IPS-20b (cell line): ENCODE data around the gene IL17RD.

Experiments used
- H3K27ac ChIP-seq: one replicate; pipeline ENCODE4 v1.5.1; 2013; ENCODE audit warnings: low read length
- H3K27me3 ChIP-seq: 2 replicates; pipeline ENCODE4 v1.6.1; 2013; ENCODE audit warnings: mild to moderate bottlenecking, low read length, inconsistent platforms; ENCODE audit not compliant: insufficient read depth
- H3K36me3 ChIP-seq: 2 replicates; pipeline ENCODE4 v1.6.1; 2013; ENCODE audit warnings: low read depth, mild to moderate bottlenecking, inconsistent platforms, low read length, moderate library complexity; ENCODE audit not compliant: insufficient read depth
- H3K4me1 ChIP-seq: 2 replicates; pipeline ENCODE4 v1.6.1; 2013; ENCODE audit warnings: mild to moderate bottlenecking, control low read depth, inconsistent platforms, low read length, moderate library complexity; ENCODE audit not compliant: insufficient read depth
- H3K4me3 ChIP-seq: 2 replicates; pipeline ENCODE4 v1.5.1; 2013; ENCODE audit warnings: mild to moderate bottlenecking, low read length, inconsistent platforms
- H3K9ac ChIP-seq: 2 replicates; pipeline ENCODE4 v1.6.1; 2013; ENCODE audit warnings: low read depth, mild to moderate bottlenecking, inconsistent platforms, low read length, moderate library complexity
- H3K9me3 ChIP-seq: 2 replicates; pipeline ENCODE4 v1.6.1; 2013; ENCODE audit warnings: mild to moderate bottlenecking, low read depth, low read length, inconsistent platforms; ENCODE audit not compliant: insufficient read depth

IL17RD gene

GRCh38 chr3:57059411-57059810 lies 105.7 kb downstream of the IL17RD start:
- H3K4me1 ChIP-seq, result peaks cover 14% of the 10 kb centered on the region
- H3K27me3 ChIP-seq, result no peaks in the 10 kb centered on the region
- H3K4me3 ChIP-seq, result no peak overlapping the region
- no peak overlapping the region for H3K9ac ChIP-seq
- H3K9me3 ChIP-seq, result no peaks in the 10 kb centered on the region
- H3K27ac ChIP-seq, result no peak overlapping the region
- H3K36me3 ChIP-seq, result no peaks in the 10 kb centered on the region

DNA sequence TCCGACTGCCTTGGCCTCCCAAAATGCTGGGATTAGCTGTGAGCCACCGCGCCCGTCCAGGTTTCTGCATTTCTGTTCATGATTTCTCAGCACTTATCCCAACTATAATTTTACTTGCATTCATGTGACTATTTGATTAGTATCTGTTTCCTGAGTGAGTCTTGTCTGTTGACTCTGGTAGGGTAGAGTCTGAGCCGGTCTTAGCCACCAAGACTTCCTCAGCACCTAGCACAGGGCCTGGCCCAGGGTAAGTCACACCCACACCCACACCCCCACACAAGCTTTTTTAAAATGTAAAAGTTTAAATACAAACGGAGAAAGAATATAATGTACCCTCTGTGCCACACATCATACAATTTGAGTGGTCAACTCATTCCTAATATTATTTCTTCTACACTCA lies 107.8 kb downstream of the IL17RD start:
- no peak overlapping the region for H3K4me3 ChIP-seq
- no peak overlapping the region for H3K27ac ChIP-seq
- H3K27me3 ChIP-seq, result no peaks in the 10 kb centered on the region
- peaks cover 11% of the 10 kb centered on the region; the same call in 1 of the 2 replicates for H3K4me1 ChIP-seq
- H3K9ac ChIP-seq, result no peak overlapping the region
- no peaks in the 10 kb centered on the region for H3K9me3 ChIP-seq
- H3K36me3 ChIP-seq, result no peaks in the 10 kb centered on the region

DNA sequence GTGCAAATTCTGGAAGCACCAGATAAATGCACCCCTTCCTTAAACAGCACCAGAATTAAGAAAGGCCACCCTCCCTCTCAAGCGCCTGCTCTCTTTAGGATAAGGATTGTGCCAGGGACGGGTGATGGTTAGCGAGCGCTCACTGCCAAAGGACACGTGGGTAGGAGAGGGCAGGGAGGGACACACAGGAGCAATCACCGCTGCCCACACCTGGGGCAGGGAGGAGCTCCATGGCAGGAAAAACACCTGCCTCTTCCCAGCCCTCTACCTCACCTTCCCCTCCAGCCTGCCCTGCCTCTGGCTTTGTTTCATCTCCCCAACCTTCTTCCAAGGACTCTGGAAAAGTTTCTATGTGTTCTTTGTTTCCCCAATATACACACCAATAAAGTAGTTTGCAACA lies 112.0 kb downstream of the IL17RD start:
- H3K9me3 ChIP-seq, result no peaks in the 10 kb centered on the region
- H3K36me3 ChIP-seq, result no peaks in the 10 kb centered on the region
- no peak overlapping the region for H3K4me3 ChIP-seq
- no peak overlapping the region for H3K27ac ChIP-seq
- no peaks in the 10 kb centered on the region for H3K4me1 ChIP-seq
- no peaks in the 10 kb centered on the region for H3K27me3 ChIP-seq
- H3K9ac ChIP-seq, result no peak overlapping the region

DNA sequence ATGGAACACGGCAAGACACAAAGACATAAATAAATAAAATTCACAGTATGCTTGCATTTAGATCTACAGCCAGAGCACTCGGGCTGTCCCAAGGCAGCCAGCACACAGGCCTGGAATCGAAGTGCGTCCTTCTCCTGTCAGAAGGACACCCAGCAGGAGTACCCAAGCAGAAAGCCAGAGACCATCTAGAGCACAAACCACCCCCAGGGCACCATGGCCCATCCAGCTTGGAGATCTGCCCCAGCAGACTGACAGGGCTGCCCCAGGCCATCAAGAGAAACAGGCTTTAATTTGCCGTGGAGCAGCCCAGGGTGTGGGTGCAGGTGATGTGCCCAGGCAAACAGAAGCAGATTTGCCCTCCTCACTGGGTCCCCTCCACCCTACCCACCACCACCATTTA lies 112.5 kb downstream of the IL17RD start:
- H3K9ac ChIP-seq, result no peak overlapping the region
- H3K4me1 ChIP-seq, result no peaks in the 10 kb centered on the region
- no peaks in the 10 kb centered on the region for H3K27me3 ChIP-seq
- H3K36me3 ChIP-seq, result no peaks in the 10 kb centered on the region
- H3K27ac ChIP-seq, result no peak overlapping the region
- H3K4me3 ChIP-seq, result no peak overlapping the region
- H3K9me3 ChIP-seq, result no peaks in the 10 kb centered on the region

DNA sequence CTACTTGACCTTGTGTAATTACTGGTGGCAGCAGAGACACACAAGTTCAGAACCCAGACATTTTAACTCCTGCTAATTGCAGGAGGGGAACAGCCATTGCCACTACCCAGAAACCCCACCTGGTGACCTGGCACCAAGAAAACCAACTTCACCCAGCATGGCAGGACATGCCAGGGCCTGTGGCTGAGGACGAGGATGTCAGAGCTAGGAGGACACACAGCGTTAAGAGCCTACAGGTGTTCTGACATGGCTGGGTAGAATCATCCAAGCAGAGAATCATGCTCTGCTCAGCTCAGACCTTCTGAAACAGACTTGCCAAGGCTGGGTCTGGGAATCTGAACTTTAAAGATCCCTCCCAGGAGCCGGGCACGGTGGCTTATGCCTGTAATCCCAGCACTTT lies 116.4 kb downstream of the IL17RD start:
- Histone ChIP-seq H3K36me3 (no peaks in the 10 kb centered on the region), H3K27me3 (no peaks in the 10 kb centered on the region), H3K9me3 (no peaks in the 10 kb centered on the region), H3K9ac (no peak overlapping the region), H3K27ac (no peak overlapping the region), H3K4me1 (peaks cover 5% of the 10 kb centered on the region; the same call in 1 of the 2 replicates), H3K4me3 (no peak overlapping the region)

DNA sequence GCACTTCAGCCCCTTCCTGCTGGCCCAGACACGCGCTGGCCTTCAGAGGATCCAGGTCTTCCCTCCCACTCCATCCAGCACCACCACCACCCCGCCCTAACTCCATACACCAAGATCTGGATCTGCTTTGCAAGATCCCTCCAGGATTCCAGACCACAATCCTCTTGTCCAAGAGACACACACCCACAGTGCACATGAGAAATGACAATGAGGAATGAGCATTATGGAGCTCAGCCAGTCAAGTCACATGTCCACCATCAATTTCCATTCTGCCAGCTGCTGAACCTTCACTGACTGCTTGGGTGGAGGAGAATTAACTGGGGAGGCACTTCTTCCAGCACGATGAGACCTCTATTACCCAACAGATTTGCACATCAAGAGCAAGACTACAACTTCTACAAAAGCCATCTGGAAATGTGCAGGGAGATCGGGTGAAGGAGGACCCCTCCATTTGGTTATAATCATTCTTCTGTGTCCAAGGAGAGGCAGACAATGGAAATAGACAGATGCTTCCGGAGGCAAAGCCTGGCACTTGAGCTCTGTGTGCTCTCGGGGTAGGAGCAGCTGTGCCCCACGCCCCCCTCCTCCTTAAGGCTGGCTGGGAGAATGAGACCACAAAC lies 117.0 kb downstream of the IL17RD start:
- peaks cover 5% of the 10 kb centered on the region; the same call in 1 of the 2 replicates for H3K4me1 ChIP-seq
- H3K36me3 ChIP-seq, result no peaks in the 10 kb centered on the region
- no peak overlapping the region for H3K27ac ChIP-seq
- H3K4me3 ChIP-seq, result no peak overlapping the region
- no peaks in the 10 kb centered on the region for H3K9me3 ChIP-seq
- H3K9ac ChIP-seq, result no peak overlapping the region
- H3K27me3 ChIP-seq, result no peaks in the 10 kb centered on the region

DNA sequence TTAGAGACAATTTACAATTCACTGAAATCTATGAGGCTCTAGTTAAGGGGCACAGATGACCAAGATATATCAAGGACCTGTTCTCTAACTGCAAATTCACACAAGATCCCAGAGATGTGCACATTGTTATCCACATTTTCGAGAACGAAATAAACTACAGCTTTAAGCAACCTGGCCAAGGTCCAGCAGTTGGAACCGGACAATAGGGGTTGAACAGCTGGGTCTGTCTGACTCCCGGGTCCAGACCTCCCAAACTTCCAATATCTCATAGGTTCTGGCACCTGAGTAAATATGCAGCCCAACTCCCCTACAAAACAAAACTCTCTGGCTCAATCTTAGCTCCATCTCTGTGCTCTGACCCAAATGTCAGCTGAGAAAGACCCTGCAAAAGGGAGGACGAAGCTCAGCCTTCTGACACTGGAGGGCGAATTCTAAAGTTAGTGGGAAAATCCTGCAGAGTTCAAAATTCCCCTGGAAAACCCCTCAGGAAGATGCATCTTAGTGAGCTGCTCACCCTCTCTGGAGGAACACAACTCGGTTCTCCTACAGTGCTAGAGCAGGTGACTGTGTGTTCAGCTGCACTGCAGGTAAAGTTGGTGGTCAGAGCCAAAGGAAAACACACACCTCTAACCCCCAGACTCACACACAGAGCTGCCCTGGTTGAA lies 118.9 kb downstream of the IL17RD start:
- no peaks in the 10 kb centered on the region for H3K9me3 ChIP-seq
- H3K27me3 ChIP-seq, result no peaks in the 10 kb centered on the region
- peaks cover 5% of the 10 kb centered on the region; the same call in 1 of the 2 replicates for H3K4me1 ChIP-seq
- H3K27ac ChIP-seq, result no peak overlapping the region
- no peaks in the 10 kb centered on the region for H3K36me3 ChIP-seq
- H3K9ac ChIP-seq, result no peak overlapping the region
- no peak overlapping the region for H3K4me3 ChIP-seq

DNA sequence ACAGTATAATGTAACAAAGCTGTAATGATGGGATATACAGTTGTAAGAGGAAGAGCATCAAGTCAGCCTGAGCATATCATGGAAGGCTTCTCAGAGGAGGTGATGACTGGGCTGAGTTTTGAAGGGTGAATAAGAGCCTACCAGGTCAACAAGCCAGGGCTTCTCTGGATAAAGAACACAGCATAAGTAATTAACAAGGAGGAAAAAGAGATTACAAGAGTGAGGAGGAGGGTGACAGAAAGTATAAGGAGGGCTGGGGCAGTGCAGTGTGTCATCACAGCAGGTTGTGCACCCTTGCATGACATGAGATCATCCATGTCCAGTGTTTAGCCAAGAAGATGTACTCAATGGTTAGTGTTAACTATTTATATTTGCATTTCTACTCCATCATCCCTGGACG lies 121.6 kb downstream of the IL17RD start:
- no peaks in the 10 kb centered on the region for H3K27me3 ChIP-seq
- H3K9me3 ChIP-seq, result no peaks in the 10 kb centered on the region
- no peaks in the 10 kb centered on the region for H3K36me3 ChIP-seq
- no peak overlapping the region for H3K4me3 ChIP-seq
- peaks cover 5% of the 10 kb centered on the region; the same call in 1 of the 2 replicates for H3K4me1 ChIP-seq
- no peak overlapping the region for H3K27ac ChIP-seq
- H3K9ac ChIP-seq, result no peak overlapping the region

DNA sequence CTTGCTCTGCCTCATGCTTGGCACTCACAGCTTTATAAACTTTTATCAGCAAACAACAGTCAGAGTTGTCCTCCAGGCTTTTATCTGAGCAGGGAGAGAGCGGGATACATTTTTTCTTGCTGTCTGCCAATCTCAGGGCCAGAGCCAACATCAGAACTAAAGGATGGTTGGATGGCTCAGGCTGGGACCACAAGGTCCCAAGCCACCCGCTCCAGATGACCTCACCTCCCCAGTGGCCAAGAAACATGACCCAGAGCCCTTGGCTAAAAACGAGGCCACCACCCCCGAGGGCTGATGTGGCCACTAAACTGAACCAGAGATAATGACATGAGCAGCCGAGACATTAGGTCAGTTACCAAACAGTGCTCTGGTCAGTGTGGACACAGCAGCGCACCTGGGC lies 123.5 kb downstream of the IL17RD start:
- no peak overlapping the region for H3K4me3 ChIP-seq
- H3K36me3 ChIP-seq, result no peaks in the 10 kb centered on the region
- no peak overlapping the region for H3K27ac ChIP-seq
- no peak overlapping the region for H3K9ac ChIP-seq
- H3K9me3 ChIP-seq, result no peaks in the 10 kb centered on the region
- H3K27me3 ChIP-seq, result no peaks in the 10 kb centered on the region
- H3K4me1 ChIP-seq, result peaks cover 5% of the 10 kb centered on the region; the same call in 1 of the 2 replicates
